ENCODE measurements around the gene FAM107B.
"Not testable (repeated sequence)": the region's sequence is repeated elsewhere in the genome, so short reads cannot be mapped to it uniquely, and the experiment has no call there.

DNA sequence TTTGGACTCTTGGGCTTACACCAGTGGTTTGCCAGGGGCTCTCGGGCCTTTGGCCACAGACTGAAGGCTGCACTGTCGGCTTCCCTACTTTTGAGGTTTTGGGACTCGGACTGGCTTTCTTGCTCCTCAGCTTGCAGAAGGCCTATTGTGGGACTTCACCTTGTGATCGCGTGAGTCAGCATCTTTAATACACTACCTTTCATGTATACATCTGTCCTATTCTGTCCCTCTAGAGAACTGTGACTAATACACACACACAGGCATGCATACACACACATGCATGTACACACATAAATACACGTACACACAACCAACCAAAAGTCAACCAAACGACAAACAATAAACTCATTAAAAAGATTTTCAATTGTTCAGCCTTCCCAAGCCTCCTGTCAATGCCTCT lies 86.5 kb downstream of the FAM107B start:
- not testable (repeated sequence) for TF ChIP-seq PATZ1 (CRISPR knock-in tag; IDR thresholded peaks at IDR 0.05; ENCODE audit: borderline replicate concordance); ZFP3 (CRISPR knock-in tag; IDR thresholded peaks at IDR 0.05); ARNTL (CRISPR knock-in tag; IDR thresholded peaks at IDR 0.05; ENCODE audit: borderline replicate concordance, low read depth); ZNF70 (CRISPR knock-in tag; IDR thresholded peaks at IDR 0.05); CSDC2 (CRISPR knock-in tag; IDR thresholded peaks at IDR 0.05); TSHZ2 (CRISPR knock-in tag; IDR thresholded peaks at IDR 0.05); ZFP30 (CRISPR knock-in tag; IDR thresholded peaks at IDR 0.05); TCF4 (CRISPR knock-in tag; IDR thresholded peaks at IDR 0.05; ENCODE audit: borderline replicate concordance); RARB (CRISPR knock-in tag; IDR thresholded peaks at IDR 0.05); ESRRG (CRISPR knock-in tag; IDR thresholded peaks at IDR 0.05); PPARA (CRISPR knock-in tag; IDR thresholded peaks at IDR 0.05; ENCODE audit: borderline replicate concordance); BACH2 (CRISPR knock-in tag; IDR thresholded peaks at IDR 0.05; ENCODE audit: borderline replicate concordance)
- TF ChIP-seq, protein P1, sequence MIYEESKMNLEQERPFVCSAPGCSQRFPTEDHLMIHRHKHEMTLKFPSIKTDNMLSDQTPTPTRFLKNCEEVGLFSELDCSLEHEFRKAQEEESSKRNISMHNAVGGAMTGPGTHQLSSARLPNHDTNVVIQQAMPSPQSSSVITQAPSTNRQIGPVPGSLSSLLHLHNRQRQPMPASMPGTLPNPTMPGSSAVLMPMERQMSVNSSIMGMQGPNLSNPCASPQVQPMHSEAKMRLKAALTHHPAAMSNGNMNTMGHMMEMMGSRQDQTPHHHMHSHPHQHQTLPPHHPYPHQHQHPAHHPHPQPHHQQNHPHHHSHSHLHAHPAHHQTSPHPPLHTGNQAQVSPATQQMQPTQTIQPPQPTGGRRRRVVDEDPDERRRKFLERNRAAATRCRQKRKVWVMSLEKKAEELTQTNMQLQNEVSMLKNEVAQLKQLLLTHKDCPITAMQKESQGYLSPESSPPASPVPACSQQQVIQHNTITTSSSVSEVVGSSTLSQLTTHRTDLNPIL (CRISPR knock-in tag; IDR thresholded peaks at IDR 0.05; ENCODE audit: low read depth), result not testable (repeated sequence)

Measured in SK-N-SH treated with all-trans-retinoic acid at 6 μM for 48 hours (cell line).